Measurements from ENCODE around the gene POP4. TPM values are rescaled to one million over a fixed set of nuclear protein-coding genes. Genes with fewer than 3 reads are reported as not detected.

Gene POP4
- total RNA-seq, 1 experiment from 2014 or later, result 60.3 TPM

- POLR2A ChIA-PET, result interaction anchor here (0.6 to 7.2 kb wide), 25 partner anchors 8 to 1956 kb away, joined by 3 to 126 read pairs (median 3); partner anchors contain the start of genes C19orf12 and UQCRFS1
- Mint-ChIP-seq H3K27me3 (ENCODE audit: insufficient read depth, unreplicated experiment) (no peaks in the 10 kb centered on the region), H3K27ac (ENCODE audit: low read depth, unreplicated experiment) (peak overlapping the region; percentile 100), H3K9me3 (ENCODE audit: unreplicated experiment) (no peaks in the 10 kb centered on the region), H3K4me1 (ENCODE audit: insufficient read depth, unreplicated experiment) (no peaks in the 10 kb centered on the region), H3K4me3 (ENCODE audit: unreplicated experiment) (peak overlapping the region; percentile 99), H3K36me3 (ENCODE audit: insufficient read depth, unreplicated experiment) (peaks cover 23% of the 10 kb centered on the region)
- intact Hi-C loops (cut with micrococcal nuclease), result loop anchor here (2.0 kb wide), 1 partner anchor 58 kb away; the partner anchor contains the start of gene PLEKHF1
- CTCF ChIA-PET, result interaction anchor here (0.7 to 12.7 kb wide), 7 partner anchors 9 to 268 kb away, joined by 3 to 398 read pairs (median 3); partner anchors contain the start of gene C19orf12
- TSS peak; percentile 67 for BruUV-seq (replicated peaks)
- no peak for DNase-seq (ENCODE audit: unreplicated experiment)
- TF ChIP-seq, protein P1, sequence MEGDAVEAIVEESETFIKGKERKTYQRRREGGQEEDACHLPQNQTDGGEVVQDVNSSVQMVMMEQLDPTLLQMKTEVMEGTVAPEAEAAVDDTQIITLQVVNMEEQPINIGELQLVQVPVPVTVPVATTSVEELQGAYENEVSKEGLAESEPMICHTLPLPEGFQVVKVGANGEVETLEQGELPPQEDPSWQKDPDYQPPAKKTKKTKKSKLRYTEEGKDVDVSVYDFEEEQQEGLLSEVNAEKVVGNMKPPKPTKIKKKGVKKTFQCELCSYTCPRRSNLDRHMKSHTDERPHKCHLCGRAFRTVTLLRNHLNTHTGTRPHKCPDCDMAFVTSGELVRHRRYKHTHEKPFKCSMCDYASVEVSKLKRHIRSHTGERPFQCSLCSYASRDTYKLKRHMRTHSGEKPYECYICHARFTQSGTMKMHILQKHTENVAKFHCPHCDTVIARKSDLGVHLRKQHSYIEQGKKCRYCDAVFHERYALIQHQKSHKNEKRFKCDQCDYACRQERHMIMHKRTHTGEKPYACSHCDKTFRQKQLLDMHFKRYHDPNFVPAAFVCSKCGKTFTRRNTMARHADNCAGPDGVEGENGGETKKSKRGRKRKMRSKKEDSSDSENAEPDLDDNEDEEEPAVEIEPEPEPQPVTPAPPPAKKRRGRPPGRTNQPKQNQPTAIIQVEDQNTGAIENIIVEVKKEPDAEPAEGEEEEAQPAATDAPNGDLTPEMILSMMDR (IDR thresholded peaks at IDR 0.05; ENCODE audit: unreplicated experiment), result no peak
Observed at GRCh38 chr19:29606420-29606747, 301 bp downstream of the POP4 start.

- ChIA-PET POLR2A (interaction anchor here (7.2 kb wide), 1 partner anchor 105 kb away, joined by 126 read pairs; the partner anchor contains the start of gene C19orf12), CTCF (interaction anchor here (0.6 to 12.7 kb wide), 20 partner anchors 9 to 1703 kb away, joined by 3 to 398 read pairs (median 6); partner anchors contain the start of genes C19orf12 and URI1)
- TF ChIP-seq, protein P1 (IDR thresholded peaks at IDR 0.05; ENCODE audit: unreplicated experiment), result no peak
- Mint-ChIP-seq H3K36me3 (ENCODE audit: insufficient read depth, unreplicated experiment) (peaks cover 39% of the 10 kb centered on the region), H3K27ac (ENCODE audit: low read depth, unreplicated experiment) (no peak overlapping the region), H3K9me3 (ENCODE audit: unreplicated experiment) (no peaks in the 10 kb centered on the region), H3K27me3 (ENCODE audit: insufficient read depth, unreplicated experiment) (no peaks in the 10 kb centered on the region), H3K4me3 (ENCODE audit: unreplicated experiment) (no peak overlapping the region), H3K4me1 (ENCODE audit: insufficient read depth, unreplicated experiment) (no peaks in the 10 kb centered on the region)
- intact Hi-C loops (cut with micrococcal nuclease), result loop anchor here (1.0 to 10.0 kb wide), 2 partner anchors 82 to 1045 kb away; no protein-coding TSS in a partner anchor
- no peak for DNase-seq (ENCODE audit: unreplicated experiment)
- no TSS peak for BruUV-seq (replicated peaks)
Observed at GRCh38 chr19:29609636-29610035, 3.6 kb downstream of the POP4 start.

DNA sequence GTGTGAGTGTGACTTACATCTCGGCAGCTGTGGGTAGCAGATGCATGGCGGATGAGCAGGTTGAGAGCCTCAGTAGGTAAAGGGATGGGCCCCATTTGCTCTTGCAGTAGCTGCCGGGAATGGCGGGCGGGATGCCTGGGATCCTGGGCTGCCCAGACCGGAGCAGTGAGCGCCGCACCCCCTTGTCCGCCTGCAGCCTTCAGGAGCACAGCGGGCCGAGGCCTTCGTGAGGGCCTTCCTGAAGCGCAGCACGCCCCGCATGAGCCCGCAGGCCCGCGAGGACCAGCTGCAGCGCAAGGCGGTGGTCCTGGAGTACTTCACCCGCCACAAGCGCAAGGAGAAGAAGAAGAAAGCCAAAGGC, 4.1 kb downstream of the POP4 start:
- ChIA-PET POLR2A (interaction anchor here (7.2 kb wide), 1 partner anchor 105 kb away, joined by 126 read pairs; the partner anchor contains the start of gene C19orf12), CTCF (interaction anchor here (0.5 to 12.7 kb wide), 36 partner anchors 10 to 1044 kb away, joined by 3 to 398 read pairs (median 4); partner anchors contain the start of genes C19orf12 and URI1)
- no TSS peak for BruUV-seq (replicated peaks)
- Mint-ChIP-seq H3K27me3 (ENCODE audit: insufficient read depth, unreplicated experiment) (no peaks in the 10 kb centered on the region), H3K4me3 (ENCODE audit: unreplicated experiment) (no peak overlapping the region), H3K36me3 (ENCODE audit: insufficient read depth, unreplicated experiment) (peaks cover 44% of the 10 kb centered on the region), H3K4me1 (ENCODE audit: insufficient read depth, unreplicated experiment) (no peaks in the 10 kb centered on the region), H3K9me3 (ENCODE audit: unreplicated experiment) (no peaks in the 10 kb centered on the region), H3K27ac (ENCODE audit: low read depth, unreplicated experiment) (no peak overlapping the region)
- no peak for DNase-seq (ENCODE audit: unreplicated experiment)
- TF ChIP-seq, protein P1 (IDR thresholded peaks at IDR 0.05; ENCODE audit: unreplicated experiment), result no peak
- intact Hi-C loops (cut with micrococcal nuclease), result loop anchor here (1.0 to 10.0 kb wide), 2 partner anchors 81 to 1045 kb away; no protein-coding TSS in a partner anchor

- POLR2A ChIA-PET, result interaction anchor here (1.2 to 7.2 kb wide), 2 partner anchors 19 to 104 kb away, joined by 4 to 126 read pairs; partner anchors contain the start of gene C19orf12
- intact Hi-C loops (cut with micrococcal nuclease), result loop anchor here (1.0 to 10.0 kb wide), 2 partner anchors 81 to 1044 kb away; no protein-coding TSS in a partner anchor
- Mint-ChIP-seq H3K36me3 (ENCODE audit: insufficient read depth, unreplicated experiment) (peaks cover 50% of the 10 kb centered on the region), H3K9me3 (ENCODE audit: unreplicated experiment) (no peaks in the 10 kb centered on the region), H3K27ac (ENCODE audit: low read depth, unreplicated experiment) (no peak overlapping the region), H3K4me3 (ENCODE audit: unreplicated experiment) (no peak overlapping the region), H3K4me1 (ENCODE audit: insufficient read depth, unreplicated experiment) (no peaks in the 10 kb centered on the region), H3K27me3 (ENCODE audit: insufficient read depth, unreplicated experiment) (no peaks in the 10 kb centered on the region)
- DNase-seq (ENCODE audit: unreplicated experiment), result peak; percentile 86
- CTCF ChIA-PET, result interaction anchor here (0.5 to 12.7 kb wide), 43 partner anchors 10 to 1044 kb away, joined by 3 to 398 read pairs (median 4); partner anchors contain the start of genes C19orf12 and URI1
- no TSS peak for BruUV-seq (replicated peaks)
- TF ChIP-seq, protein P1 (IDR thresholded peaks at IDR 0.05; ENCODE audit: unreplicated experiment), result peak; percentile 74
Observed at GRCh38 chr19:29610574-29611271, 4.6 kb downstream of the POP4 start.
